ENCODE measurements around the gene DNAJC1. TPM values are rescaled to one million over a fixed set of nuclear protein-coding genes. Genes with fewer than 3 reads are reported as not detected.

Gene DNAJC1
- polyA plus RNA-seq, 1 donor (not counting 4 experiments of a cell fraction or from before 2014, with no cell fraction given) = 24.8 TPM

DNA sequence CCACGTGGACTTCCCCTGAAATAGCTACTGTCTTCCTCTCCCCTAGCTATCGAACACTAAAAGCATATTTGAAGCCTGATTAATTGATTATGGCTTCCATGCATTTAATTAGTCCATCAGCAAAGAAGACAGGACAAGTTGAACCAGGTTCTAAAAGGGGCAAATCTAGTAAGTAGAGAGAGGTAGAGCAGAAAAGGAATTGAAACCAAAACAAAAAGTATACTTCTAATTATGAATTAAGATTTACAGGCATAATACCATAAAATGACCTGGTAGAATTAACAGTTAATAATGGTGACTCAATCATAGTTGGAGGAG lies 393 bp upstream of the DNAJC1 start:
- no peaks in the 10 kb centered on the region for H3K36me3 ChIP-seq (ENCODE audit: control insufficient read depth in 2 of 2, extremely low read depth in 1 of 2, insufficient read depth in 2 of 2, low read length in 2 of 2)
- peaks cover 27% of the 10 kb centered on the region for H3K79me2 ChIP-seq (ENCODE audit: control insufficient read depth, insufficient read depth, low read length)
- H2AFZ ChIP-seq (ENCODE audit: control insufficient read depth, low read length) = peak overlapping the region; percentile 94
- H3K9ac ChIP-seq (ENCODE audit: control insufficient read depth, extremely low read depth, insufficient read depth, low read length) = peak overlapping the region; percentile 79
- no peaks in the 10 kb centered on the region for H4K20me1 ChIP-seq (ENCODE audit: control insufficient read depth, extremely low read depth, insufficient read depth, low read length)
- H3K27ac ChIP-seq (ENCODE audit: control insufficient read depth, insufficient read depth, low read length) = peak overlapping the region; percentile 67
- peaks cover 13% of the 10 kb centered on the region for H3K4me1 ChIP-seq (ENCODE audit: control insufficient read depth, extremely low read depth, insufficient read depth, low read length)
- no peaks in the 10 kb centered on the region for H3K27me3 ChIP-seq (ENCODE audit: control insufficient read depth, extremely low read depth, insufficient read depth, low read length)
- H3K9me3 ChIP-seq (ENCODE audit: control insufficient read depth, low read depth, low read length) = no peaks in the 10 kb centered on the region
- no peak for DNase-seq (ENCODE audit: low read depth, low spot score)
- TF ChIP-seq, protein P1, sequence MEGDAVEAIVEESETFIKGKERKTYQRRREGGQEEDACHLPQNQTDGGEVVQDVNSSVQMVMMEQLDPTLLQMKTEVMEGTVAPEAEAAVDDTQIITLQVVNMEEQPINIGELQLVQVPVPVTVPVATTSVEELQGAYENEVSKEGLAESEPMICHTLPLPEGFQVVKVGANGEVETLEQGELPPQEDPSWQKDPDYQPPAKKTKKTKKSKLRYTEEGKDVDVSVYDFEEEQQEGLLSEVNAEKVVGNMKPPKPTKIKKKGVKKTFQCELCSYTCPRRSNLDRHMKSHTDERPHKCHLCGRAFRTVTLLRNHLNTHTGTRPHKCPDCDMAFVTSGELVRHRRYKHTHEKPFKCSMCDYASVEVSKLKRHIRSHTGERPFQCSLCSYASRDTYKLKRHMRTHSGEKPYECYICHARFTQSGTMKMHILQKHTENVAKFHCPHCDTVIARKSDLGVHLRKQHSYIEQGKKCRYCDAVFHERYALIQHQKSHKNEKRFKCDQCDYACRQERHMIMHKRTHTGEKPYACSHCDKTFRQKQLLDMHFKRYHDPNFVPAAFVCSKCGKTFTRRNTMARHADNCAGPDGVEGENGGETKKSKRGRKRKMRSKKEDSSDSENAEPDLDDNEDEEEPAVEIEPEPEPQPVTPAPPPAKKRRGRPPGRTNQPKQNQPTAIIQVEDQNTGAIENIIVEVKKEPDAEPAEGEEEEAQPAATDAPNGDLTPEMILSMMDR (optimal IDR thresholded peaks at IDR 0.05 in 1 of 3, IDR thresholded peaks at IDR 0.05 in 1 of 3, conservative IDR thresholded peaks at IDR 0.05 in 1 of 3; ENCODE audit: extremely low read depth in 1 of 3, insufficient read depth in 2 of 3, low read length in 3 of 3) = no peak
- TF ChIP-seq EZH2 (IDR thresholded peaks at IDR 0.05; ENCODE audit: low read length) = no peak
- peak overlapping the region; percentile 81 to 92 (median 91) for H3K4me3 ChIP-seq (ENCODE audit: control insufficient read depth in 2 of 3, extremely low read depth in 1 of 3, insufficient read depth in 2 of 3, low read depth in 1 of 3, low read length in 3 of 3)
- H3K9me1 ChIP-seq (ENCODE audit: control insufficient read depth, extremely low read depth, insufficient read depth, low read length) = no peaks in the 10 kb centered on the region
- H3K4me2 ChIP-seq (ENCODE audit: control insufficient read depth, extremely low read depth, insufficient read depth, low read depth, low read length) = peak overlapping the region; percentile 86
- FAIRE-seq = no peak
- dilution Hi-C loops (cut with MboI; ENCODE audit: extremely low pct_ligation_motif_present, low sequenced_read_pairs) = no loop called here

DNA sequence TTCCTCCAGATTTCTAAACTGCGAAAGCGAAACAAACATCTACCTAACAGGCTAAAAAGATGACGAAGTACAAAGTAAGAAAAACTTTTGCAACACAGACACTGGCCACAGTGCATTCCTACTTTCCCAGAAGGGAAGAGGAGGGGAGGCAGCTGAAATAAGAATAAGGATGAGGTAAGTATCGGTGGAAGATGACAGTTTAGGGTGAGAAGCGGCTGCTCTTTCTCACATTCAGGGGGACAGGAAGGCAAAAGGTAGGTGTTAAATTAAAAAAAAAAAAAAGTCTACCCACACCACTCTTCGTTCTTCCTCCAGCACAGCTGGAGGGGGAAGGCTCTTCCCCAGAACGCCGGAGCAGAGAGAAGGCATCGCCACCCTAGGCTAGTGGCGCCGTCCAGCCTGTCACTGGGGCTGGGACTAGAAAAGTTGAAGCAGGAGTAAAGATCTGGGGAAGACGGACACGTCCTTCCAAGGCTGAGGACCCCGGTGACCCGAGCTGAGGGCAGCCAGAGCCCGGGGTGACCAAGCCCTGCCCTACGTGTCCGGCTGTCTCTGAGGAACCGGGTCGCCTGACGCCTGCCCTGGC lies 846 bp downstream of the DNAJC1 start:
- TF ChIP-seq EZH2 (IDR thresholded peaks at IDR 0.05; ENCODE audit: low read length) = no peak
- TF ChIP-seq, protein P1 (optimal IDR thresholded peaks at IDR 0.05 in 1 of 3, IDR thresholded peaks at IDR 0.05 in 1 of 3, conservative IDR thresholded peaks at IDR 0.05 in 1 of 3; ENCODE audit: extremely low read depth in 1 of 3, insufficient read depth in 2 of 3, low read length in 3 of 3) = no peak
- Histone ChIP-seq H3K36me3 (ENCODE audit: control insufficient read depth in 2 of 2, extremely low read depth in 1 of 2, insufficient read depth in 2 of 2, low read length in 2 of 2) (no peaks in the 10 kb centered on the region), H3K9ac (ENCODE audit: control insufficient read depth, extremely low read depth, insufficient read depth, low read length) (peak overlapping the region; percentile 79), H3K4me1 (ENCODE audit: control insufficient read depth, extremely low read depth, insufficient read depth, low read length) (peaks cover 13% of the 10 kb centered on the region), H3K79me2 (ENCODE audit: control insufficient read depth, insufficient read depth, low read length) (peaks cover 27% of the 10 kb centered on the region), H2AFZ (ENCODE audit: control insufficient read depth, low read length) (peak overlapping the region; percentile 75), H3K4me3 (ENCODE audit: control insufficient read depth in 2 of 3, extremely low read depth in 1 of 3, insufficient read depth in 2 of 3, low read depth in 1 of 3, low read length in 3 of 3) (peak overlapping the region; percentile 81 to 92 (median 91)), H3K27ac (ENCODE audit: control insufficient read depth, insufficient read depth, low read length) (peak overlapping the region; percentile 67), H3K9me1 (ENCODE audit: control insufficient read depth, extremely low read depth, insufficient read depth, low read length) (no peaks in the 10 kb centered on the region), H3K4me2 (ENCODE audit: control insufficient read depth, extremely low read depth, insufficient read depth, low read depth, low read length) (peak overlapping the region; percentile 96), H3K27me3 (ENCODE audit: control insufficient read depth, extremely low read depth, insufficient read depth, low read length) (no peaks in the 10 kb centered on the region), H3K9me3 (ENCODE audit: control insufficient read depth, low read depth, low read length) (no peaks in the 10 kb centered on the region), H4K20me1 (ENCODE audit: control insufficient read depth, extremely low read depth, insufficient read depth, low read length) (no peaks in the 10 kb centered on the region)
- dilution Hi-C loops (cut with MboI; ENCODE audit: extremely low pct_ligation_motif_present, low sequenced_read_pairs) = no loop called here
- DNase-seq (ENCODE audit: low read depth, low spot score) (no peak), FAIRE-seq (no peak)
